ENCODE measurements around the gene KRT14.
"Not testable (repeated sequence)": the region's sequence is repeated elsewhere in the genome, so short reads cannot be mapped to it uniquely, and the experiment has no call there.

The KRT14 gene

DNA sequence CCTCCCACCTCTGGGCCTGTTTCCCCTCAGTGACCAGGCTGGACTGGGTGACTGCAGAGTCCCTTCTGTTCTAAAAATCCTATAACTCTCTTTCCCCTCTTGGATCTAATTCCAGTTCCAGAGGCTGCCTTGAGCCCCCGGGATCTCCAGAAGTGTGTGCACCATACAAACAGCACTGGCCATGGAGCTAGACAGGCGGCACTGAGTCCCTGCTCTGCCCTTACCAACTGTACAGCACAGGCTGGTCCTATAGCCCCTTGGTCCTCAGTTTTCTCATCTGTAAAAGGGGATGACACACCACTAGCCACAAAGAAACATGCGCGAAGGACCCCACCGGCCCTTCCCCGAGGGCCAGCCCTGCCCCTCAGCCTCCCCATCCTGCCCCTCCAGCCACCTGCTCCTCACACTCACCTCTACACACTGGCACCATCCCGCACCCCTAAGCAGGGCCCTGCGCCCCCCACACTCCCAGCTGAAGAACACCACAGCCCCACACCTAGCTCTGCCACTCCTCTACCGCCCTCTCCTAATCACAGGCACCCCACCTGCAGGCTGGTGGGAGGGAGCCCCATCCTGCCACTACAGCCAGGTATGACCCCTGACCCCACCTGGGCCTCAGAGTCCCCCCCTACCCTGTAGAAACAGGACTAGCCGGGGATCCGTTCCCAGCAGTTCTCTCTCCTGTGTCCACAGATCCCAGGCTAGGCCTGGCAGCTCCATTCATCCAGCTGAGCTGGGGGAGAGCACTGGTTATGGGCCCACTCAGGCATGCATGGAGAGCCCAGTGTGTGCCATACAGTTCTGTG lies 26.8 kb upstream of the KRT14 start:
- Histone ChIP-seq H3K4me3 (no peak overlapping the region), H3K27ac (peak overlapping the region in 7 of 21 experiments; percentile 14 to 84 (median 43))

DNA sequence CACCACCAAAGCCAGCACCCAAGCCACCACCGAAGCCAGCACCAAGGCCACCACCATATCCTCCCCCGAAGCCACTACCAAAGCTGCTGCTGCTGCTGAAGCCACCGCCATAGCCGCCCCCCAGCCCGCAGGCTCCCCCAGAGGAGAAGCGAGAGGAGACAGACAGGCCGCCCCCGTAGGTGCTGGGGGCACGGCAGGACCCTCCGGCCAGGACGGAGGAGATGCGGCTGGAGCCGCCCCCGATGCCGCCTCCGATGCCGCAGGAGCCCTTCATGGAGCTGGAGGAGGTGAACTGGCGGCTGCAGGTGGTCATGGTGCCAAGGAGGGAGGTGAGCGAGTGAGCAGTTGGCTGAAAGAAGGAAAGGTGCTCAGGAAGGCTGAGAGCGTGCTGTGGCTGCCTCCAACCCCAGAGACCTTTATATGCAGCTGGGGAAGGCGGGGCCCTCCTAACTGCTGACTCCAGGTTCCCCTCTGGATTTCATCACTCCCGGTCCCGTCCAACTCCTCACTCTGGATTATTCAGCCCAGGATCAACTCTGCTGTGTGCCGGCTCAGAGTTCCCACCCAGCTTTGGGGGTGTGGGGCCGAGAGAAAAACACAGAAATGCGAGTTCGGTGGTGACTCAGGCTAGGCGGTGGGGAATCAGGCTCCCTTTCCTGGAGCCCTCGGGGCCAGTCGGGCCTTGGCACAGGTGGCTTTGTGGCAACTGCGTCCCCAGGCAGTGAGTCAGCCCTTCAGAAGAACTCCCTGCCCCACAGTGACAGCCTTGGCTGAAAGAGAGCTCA lies 25.9 kb upstream of the KRT14 start, which contains the start of gene KRT16:
TSS of gene KRT16 (minus strand) at position 392 of the 785 bp plus-strand sequence. CDS start at position 313, 79 bp downstream.
- H3K27ac ChIP-seq = peak within 1 kb of the TSS in 10 of 21 experiments; percentile 14 to 84 (median 42)
- peak within 1 kb of the TSS in 6 of 7 experiments; percentile 4 to 45 (median 24) for H3K4me3 ChIP-seq

DNA sequence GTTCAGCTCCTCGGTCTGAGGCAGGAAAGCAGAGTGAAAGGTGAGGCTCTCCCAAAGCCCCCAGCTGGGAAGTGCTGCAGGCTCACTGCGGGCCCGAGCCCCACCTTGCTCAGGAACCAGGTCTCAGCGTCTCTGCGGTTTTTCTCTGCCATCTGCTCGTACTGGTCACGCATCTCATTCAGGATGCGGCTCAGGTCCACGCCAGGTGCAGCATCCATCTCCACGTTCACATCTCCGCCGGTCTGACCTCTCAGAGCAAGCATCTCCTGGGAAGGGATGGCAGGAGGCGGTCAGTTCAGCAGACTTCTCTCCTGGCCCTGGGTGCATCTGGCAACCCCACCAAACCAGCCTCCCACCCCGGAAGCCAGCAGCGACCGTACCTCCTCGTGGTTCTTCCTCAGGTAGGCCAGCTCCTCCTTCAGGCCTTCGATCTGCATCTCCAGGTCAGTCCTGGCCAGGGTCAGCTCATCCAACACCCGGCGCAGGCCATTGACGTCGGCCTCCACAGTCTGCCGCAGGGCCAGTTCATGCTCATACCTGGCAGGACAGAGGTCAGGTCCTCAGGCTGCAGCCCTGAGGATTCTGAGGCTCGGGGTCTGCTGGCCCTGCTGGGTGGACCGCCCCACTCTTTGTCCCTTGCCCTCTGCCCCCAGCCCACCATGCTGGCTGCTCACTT lies 24.4 kb upstream of the KRT14 start:
- Histone ChIP-seq H3K27ac (peak overlapping the region in 4 of 21 experiments; percentile 25 to 84 (median 55)), H3K4me3 (peak overlapping the region in 3 of 7 experiments; percentile 8 to 45 (median 26))

DNA sequence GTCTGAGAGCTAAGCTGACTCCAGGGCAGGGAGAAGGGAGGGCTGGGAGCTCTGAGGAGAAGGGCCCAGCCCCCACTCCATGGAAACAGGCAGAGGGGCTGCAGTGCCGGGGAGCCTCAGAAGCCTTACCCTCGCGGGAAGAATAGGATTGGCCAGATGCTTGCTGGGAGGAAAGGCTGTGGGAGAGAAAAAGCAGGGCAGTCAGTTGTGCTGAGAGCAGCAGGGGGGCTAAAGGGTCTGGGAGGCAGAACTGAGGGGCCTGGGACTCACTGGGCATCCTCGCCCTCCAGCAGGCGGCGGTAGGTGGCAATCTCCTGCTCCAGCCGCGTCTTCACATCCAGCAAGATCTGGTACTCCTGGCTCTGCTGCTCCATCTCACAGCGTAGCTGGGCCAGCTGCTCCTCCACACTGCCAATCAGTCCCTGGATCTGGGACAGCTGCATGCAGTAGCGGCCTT lies 23.4 kb upstream of the KRT14 start:
- peak overlapping the region in 2 of 7 experiments; percentile 0 to 45 for H3K4me3 ChIP-seq
- H3K27ac ChIP-seq = peak overlapping the region in 1 of 21 experiments; percentile 84

DNA sequence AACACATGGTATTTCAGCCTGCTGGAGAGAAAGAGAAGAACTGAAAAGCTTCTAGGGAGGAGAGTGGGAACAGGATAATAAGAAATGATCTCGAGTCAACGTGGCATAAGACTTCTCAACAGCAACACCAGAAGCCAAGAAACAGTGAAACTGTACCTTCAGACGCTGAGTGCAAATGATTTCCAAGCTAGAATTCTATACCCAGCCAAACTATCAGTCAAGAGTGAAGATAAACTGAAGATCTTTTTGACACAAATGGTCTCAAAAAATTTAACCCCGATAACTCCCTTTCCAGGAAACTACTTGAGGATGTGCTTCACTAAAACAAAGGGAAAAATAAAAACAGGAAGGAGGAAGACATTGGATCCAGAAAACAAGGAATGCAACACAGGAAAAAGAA lies 20.2 kb upstream of the KRT14 start:
- not testable (repeated sequence) for H3K4me3 ChIP-seq

DNA sequence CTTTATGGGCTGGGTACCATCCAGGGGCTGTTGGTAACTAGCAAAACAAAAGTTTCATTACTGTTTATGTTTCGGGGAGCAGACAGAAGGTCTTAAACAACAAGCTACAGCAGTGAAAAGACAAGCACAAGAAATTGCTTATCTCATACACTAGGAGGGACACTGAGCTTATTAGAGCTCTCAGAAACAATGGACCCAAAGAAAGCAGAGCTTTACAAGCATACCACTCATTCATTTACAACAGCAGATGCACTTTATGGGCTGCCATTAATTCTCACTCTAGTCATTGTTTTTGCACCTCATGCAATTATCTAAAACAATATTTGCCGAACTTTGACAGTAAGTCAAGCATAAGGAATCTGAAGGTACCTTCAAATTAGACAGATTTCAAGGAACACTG lies 15.8 kb upstream of the KRT14 start:
- Histone ChIP-seq H3K27ac (peak overlapping the region in 1 of 21 experiments; percentile 44), H3K4me3 (no peak overlapping the region)

More for the DNA sequence above, 20.2 kb upstream of the KRT14 start:
- H3K27ac ChIP-seq = not testable (repeated sequence)

DNA sequence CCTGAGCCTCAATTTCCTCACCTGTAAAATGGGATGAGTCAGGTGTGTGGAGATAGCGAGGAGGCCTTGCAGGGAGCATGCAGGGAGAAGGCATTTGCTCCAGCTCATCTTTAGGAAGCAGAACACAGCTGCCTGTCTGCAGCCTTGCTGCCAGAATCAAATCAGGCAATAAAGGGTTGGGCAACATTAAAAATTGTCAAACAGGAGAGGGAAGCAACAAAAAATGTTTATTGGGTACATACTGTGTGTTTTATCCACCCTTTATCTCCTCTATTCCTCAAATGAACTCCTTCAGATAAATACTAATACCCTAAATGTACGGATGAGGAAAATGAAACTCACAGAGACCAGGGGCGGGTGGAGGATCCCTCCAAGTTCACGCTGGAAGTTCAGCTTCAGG lies 13.6 kb upstream of the KRT14 start:
- Histone ChIP-seq H3K27ac (no peak overlapping the region), H3K4me3 (no peak overlapping the region)

DNA sequence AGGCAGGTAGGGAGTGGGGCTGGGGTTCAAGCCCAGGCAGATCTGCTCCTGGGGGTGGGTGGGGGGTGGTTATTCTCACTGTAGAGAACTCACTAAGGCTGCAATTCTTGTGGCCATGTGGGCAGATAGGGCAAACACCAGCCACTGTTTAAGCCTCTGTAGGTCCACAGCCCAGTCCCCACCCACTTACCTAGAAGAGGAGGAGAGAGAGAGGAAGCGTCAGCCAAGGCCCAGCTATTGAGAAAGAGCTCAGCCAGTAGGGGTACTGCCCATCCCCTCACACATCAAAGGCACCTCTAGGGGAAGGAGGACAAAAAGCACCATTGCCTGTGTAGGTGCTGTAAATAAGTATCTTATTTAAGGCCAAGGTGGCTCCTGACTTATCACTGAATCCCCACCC lies 13.0 kb upstream of the KRT14 start:
- Histone ChIP-seq H3K4me3 (no peak overlapping the region), H3K27ac (no peak overlapping the region)

DNA sequence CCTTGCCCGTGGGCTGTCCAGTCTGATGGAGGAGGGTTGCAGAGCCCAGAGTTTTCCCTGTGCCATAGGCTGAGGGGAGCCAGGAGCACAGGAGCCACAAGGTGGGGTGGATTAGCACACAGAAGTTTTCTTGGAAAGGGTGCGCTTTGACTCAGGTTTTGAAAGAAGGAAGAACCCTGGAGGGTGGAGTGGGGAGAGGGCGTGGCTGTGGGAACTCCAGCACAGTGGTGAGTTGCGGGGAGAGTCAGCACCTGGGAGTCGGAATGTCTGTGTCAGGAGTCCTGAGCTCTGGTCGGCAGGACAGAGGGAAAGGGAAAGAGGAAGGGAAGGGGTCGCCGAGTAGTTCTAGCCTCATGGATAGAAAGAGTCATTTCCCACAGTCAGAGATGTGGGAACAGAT lies 8.9 kb upstream of the KRT14 start:
- no peak overlapping the region for H3K4me3 ChIP-seq
- peak overlapping the region in 1 of 21 experiments; percentile 25 for H3K27ac ChIP-seq

DNA sequence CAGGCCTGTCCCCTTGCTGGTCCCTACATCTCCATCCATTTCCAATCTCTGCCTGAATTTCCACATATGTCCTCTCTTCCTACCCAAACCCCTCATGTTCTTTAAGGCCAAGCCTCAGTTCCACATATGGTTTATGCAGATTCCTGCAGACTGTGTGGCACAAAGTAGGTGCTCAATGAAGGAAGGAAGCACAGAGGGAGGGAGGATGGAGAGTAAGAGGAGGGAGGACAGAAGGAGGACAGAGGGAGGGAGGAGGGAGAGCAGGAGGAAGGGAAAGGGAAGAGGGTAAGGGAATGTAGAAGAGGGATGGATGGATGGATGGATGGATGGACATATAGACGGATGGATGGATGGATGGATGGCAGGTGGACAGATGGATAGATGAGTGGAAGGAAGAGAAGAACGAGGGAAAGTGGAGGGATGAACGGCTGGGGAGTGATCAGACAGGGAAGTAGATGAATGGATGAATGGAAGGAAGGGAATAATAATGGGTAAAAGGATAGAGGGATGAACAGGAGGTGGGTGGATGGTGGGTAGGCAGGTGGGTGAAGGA lies 7.7 kb upstream of the KRT14 start:
- Histone ChIP-seq H3K27ac (no peak overlapping the region), H3K4me3 (no peak overlapping the region)

DNA sequence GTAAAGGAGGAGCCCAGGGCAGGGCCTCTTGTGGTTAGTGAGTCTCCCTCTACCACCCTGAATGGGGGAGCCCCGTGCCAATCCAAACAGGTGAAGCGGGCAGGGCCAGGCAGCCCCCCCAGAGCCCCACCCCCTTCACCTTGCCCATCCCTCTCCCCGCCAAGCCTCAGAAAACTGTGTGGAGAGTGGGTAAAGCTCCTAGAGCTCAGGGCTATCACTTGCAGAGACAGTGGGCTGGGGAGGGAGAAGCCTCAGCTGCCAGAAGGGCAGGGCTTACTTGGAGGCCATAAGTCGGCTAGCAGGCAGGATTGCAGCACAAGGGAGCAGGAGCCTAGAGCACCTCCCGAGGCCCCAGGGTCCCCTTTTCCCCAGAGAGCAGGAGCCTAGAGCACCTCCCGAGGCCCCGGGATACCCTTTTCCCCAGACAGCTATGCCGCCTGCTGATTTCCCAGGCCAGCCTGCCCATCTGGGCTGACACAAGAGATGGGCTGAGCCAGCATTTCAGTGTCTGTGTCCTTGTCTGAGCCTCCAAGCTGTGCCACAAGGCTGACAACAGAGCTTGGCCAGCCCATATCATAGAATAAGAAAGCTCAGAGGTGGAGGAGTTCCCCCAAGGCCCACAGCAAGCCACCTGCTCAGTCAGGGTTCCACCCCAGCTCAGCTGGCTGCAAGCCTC lies 6.7 kb upstream of the KRT14 start:
- Histone ChIP-seq H3K4me3 (no peak overlapping the region), H3K27ac (peak overlapping the region in 4 of 21 experiments; percentile 11 to 66 (median 30))

DNA sequence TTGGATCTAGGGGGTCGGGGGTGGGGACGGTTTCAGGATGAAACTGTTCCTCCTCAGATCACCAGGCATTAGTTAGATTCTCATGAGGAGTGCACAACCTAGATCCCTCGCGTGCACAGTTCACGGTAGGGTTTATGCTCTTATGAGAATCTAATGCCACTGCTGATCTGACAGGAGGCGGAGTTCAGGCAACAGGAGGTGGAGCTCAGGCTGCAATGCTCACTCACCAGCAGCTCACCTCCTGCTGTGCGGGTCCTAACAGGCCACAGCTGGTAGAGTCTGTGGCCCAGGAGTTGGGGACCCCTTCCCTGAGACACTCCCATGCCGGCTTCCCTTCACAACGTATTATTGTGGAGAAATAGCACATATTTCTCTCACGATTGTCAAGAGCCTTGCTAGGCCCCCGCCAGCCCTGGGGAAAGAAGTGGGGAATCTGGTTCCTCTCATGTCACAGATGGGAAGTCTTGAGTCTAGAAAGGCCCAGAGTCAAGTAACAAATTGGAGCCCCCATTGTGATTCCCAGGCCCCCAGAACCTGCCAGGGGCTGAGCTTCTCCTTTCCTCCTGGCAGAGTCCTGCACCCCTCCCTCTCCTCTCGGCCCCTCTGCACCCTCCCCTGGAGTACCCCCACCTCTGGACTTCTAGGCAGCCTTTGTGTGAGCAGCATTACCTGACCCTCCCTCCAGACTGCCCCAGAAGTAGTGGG lies 6.1 kb upstream of the KRT14 start:
- no peak overlapping the region for H3K4me3 ChIP-seq
- peak overlapping the region in 4 of 21 experiments; percentile 11 to 66 (median 30) for H3K27ac ChIP-seq

DNA sequence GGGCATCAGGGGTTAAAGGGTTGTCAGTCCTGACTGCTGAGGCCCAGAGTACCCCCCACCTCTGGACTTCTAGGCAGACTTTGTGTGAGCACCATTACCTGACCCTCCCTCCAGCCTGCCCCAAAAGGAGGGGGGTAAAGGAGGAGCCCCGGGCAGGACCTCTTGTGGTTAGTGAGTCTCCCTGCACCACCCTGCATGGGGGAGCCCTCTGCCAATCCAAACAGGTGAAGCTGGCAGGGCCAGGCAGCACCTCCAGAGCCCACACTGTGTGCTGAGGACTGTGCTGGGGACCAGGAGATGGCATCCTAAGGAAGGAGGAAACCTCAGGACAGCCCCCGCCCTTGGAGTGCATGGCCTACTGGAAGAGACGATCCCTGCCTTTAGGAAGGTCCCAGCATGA lies 2.6 kb upstream of the KRT14 start:
- peak overlapping the region in 1 of 7 experiments; percentile 21 for H3K4me3 ChIP-seq
- H3K27ac ChIP-seq = peak overlapping the region in 15 of 21 experiments; percentile 26 to 88 (median 59)

DNA sequence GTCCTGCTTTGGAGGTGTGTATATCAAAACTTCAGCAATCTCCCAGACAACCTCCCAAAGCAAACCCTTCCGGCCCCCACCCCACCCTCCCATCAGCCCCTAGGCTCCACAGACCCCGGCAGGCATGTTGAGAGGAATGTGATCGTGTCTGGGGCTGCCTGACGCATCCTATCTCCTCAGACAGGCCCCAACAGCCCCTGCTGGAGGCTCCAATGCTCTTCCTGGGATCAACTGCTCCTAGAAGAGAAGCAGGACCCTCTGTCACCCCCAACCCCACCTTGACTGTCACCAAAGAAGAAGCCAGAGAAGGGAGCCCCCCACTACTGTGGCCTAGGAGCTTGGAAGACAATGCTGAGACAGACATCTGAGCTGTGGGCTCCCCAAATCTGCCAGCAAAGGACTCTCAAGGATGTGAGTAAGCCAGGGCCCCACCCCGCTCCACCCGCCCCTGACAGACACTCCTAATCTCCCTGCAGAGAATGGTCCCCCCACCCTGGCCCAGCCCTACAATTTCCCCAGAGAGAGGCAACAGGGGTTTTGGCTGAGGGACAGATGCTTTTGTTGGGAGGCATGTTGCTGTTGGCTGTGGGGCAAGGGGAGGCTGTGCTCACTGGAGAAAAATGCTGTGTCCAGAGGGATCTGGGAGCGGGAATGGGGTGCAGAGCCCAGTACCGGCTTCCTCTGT lies 1.6 kb upstream of the KRT14 start:
- H3K27ac ChIP-seq = peak overlapping the region in 19 of 21 experiments; percentile 21 to 88 (median 71)
- peak overlapping the region in 1 of 7 experiments; percentile 21 for H3K4me3 ChIP-seq

DNA sequence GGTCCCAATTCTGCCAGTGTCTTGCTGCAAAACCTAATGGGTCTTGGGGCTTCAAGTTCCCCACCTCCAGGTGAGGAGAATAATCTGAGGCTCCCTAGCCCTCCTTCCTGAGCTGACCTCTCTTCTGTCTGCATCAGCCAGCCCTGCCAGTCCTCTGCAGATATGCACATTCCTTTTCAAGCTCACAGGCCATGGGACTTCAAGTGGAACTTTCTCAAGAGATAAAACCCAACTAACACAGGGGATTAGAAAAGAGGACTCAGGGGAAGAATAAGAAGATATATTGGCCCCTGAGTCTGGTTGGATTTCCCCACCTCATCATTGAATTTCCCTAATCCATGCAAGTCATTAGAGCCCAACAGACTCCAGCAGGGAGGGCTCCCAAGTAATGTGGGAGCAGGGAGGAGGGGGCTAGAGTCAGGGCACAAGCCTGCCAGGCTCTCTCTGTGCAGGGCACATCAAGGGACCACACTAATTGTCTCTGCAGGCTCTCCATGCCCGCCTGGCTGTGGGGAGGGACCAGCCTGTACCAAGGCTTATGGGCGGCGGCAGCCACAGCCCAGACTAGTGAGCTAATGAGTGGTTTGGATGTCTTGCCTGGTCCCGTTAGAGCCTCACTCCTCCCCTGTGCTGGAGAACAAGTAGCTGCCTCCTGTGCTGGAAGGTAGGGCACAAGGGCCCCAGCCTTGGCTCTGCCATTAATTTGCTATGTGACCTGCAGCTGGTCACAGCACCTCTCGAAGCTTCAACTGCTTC lies 1.2 kb downstream of the KRT14 start:
- H3K27ac ChIP-seq = peak overlapping the region; percentile 44 to 91 (median 79)
- H3K4me3 ChIP-seq = peak overlapping the region; percentile 22 to 50 (median 34)

DNA sequence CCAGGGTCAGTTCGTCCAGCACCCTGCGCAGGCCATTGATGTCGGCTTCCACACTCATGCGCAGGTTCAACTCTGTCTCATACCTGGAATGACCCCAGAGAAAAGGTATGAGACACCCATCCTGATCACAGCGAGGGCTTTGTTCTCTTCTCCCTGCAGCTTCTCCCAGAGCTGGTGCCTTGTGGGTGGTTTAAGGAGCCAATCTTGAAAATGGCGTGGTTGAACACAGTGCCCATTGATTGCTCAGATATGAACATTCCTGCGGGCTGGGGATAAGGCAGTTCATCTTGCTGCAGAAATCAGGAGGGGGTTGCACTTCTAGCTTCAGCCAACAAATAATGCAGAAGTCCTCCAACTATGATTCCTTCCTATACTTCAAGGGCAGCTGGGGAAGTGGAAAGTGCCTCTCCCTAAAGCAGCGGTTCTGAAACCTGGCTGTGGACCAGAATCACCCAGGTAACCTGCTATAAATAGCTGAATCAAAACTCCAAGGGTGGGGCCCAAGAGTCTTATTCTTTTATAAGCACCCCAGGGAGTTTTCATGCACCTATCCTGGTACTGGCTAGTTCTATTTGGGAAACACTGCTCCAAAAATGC lies 2.3 kb downstream of the KRT14 start:
- H3K27ac ChIP-seq = peak overlapping the region; percentile 39 to 91 (median 79)
- peak overlapping the region; percentile 22 to 50 (median 34) for H3K4me3 ChIP-seq
